ENCODE data around the gene DMC1. TPM values are rescaled to one million over a fixed set of nuclear protein-coding genes. Genes with fewer than 3 reads are reported as not detected.
A peak's percentile ranks its signal among the peaks of the same experiment; 100 is the strongest.

The DMC1 gene
- total and polyA plus RNA-seq, 9 of the 15 experiments (the other 6 are each of a cell fraction or from before 2014, with no cell fraction given), result 5.5 to 55.5 (median 9.8) TPM

GRCh38 chr22:38506118-38506962 lies 63.6 kb downstream of the DMC1 start, which contains the start of gene DDX17 (continued):
- TF ChIP-seq ZNF76 (CRISPR knock-in tag; IDR thresholded peaks at IDR 0.05; ENCODE audit: borderline replicate concordance) (no peak), ZNF217 (CRISPR knock-in tag; IDR thresholded peaks at IDR 0.05) (no peak), ZNF134 (CRISPR knock-in tag; conservative IDR thresholded peaks at IDR 0.05) (no peak; the same call in 1 of the 2 replicates), OTX1 (CRISPR knock-in tag; IDR thresholded peaks at IDR 0.05) (0 out of 2 replicates have a peak, but pooled peaks have one; percentile 35), YY1 (IDR thresholded peaks at IDR 0.05; ENCODE audit: borderline replicate concordance in 1 of 3, control insufficient read depth in 1 of 3, extremely low read depth in 1 of 3, insufficient read depth in 3 of 3, insufficient read length in 1 of 3, insufficient replicate concordance in 2 of 3, low read depth in 1 of 3, low read length in 2 of 3) (peak; percentile 86 to 98 (median 95)), POLR2AphosphoS5 (IDR thresholded peaks at IDR 0.05; ENCODE audit: control insufficient read depth, insufficient read depth, low read depth, low read length) (0 out of 2 replicates have a peak, but pooled peaks have one; percentile 29), SMARCB1 (IDR thresholded peaks at IDR 0.05; ENCODE audit: insufficient read length, low read depth) (no peak), TAF7 (tag; IDR thresholded peaks at IDR 0.05) (peak; percentile 90), RFX5 (IDR thresholded peaks at IDR 0.05; ENCODE audit: low read depth, low read length) (no peak), PTRF (tag; IDR thresholded peaks at IDR 0.05) (0 out of 2 replicates have a peak, but pooled peaks have one; percentile 35), HCFC1 (IDR thresholded peaks at IDR 0.05; ENCODE audit: low read depth, low read length) (0 out of 2 replicates have a peak, but pooled peaks have one; percentile 8), CREB1 (IDR thresholded peaks at IDR 0.05) (no peak; the same call in 1 of the 2 replicates), CREB1 (CRISPR knock-in tag; IDR thresholded peaks at IDR 0.05) (peak; percentile 25; the same call in 1 of the 2 replicates), CGGBP1 (CRISPR knock-in tag; IDR thresholded peaks at IDR 0.05) (no peak), ARID3B (CRISPR knock-in tag; IDR thresholded peaks at IDR 0.05; ENCODE audit: borderline replicate concordance) (no peak), ATF1 (CRISPR knock-in tag; IDR thresholded peaks at IDR 0.05) (no peak), ATF1 (tag; IDR thresholded peaks at IDR 0.05) (peak; percentile 64), TCF7 (IDR thresholded peaks at IDR 0.05; ENCODE audit: borderline replicate concordance) (no peak), GATAD2A (IDR thresholded peaks at IDR 0.05) (no peak), HNRNPLL (IDR thresholded peaks at IDR 0.05; ENCODE audit: low read depth, low read length, poor library complexity, severe bottlenecking) (peak; percentile 99)
- TF ChIP-seq, protein P1, sequence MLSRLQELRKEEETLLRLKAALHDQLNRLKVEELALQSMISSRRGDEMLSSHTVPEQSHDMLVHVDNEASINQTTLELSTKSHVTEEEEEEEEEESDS (CRISPR knock-in tag; IDR thresholded peaks at IDR 0.05), result no peak
- TF ChIP-seq, protein P2, sequence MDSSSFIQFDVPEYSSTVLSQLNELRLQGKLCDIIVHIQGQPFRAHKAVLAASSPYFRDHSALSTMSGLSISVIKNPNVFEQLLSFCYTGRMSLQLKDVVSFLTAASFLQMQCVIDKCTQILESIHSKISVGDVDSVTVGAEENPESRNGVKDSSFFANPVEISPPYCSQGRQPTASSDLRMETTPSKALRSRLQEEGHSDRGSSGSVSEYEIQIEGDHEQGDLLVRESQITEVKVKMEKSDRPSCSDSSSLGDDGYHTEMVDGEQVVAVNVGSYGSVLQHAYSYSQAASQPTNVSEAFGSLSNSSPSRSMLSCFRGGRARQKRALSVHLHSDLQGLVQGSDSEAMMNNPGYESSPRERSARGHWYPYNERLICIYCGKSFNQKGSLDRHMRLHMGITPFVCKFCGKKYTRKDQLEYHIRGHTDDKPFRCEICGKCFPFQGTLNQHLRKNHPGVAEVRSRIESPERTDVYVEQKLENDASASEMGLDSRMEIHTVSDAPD (CRISPR knock-in tag; IDR thresholded peaks at IDR 0.05), result no peak
- TF ChIP-seq, protein P3, sequence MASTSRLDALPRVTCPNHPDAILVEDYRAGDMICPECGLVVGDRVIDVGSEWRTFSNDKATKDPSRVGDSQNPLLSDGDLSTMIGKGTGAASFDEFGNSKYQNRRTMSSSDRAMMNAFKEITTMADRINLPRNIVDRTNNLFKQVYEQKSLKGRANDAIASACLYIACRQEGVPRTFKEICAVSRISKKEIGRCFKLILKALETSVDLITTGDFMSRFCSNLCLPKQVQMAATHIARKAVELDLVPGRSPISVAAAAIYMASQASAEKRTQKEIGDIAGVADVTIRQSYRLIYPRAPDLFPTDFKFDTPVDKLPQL (IDR thresholded peaks at IDR 0.05; ENCODE audit: extremely low read depth, insufficient read length), result peak; percentile 86
- TF ChIP-seq, protein P4, sequence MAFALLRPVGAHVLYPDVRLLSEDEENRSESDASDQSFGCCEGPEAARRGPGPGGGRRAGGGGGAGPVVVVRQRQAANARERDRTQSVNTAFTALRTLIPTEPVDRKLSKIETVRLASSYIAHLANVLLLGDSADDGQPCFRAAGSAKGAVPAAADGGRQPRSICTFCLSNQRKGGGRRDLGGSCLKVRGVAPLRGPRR (CRISPR knock-in tag; IDR thresholded peaks at IDR 0.05), result no peak

Measured in K562 (cell line).